ENCODE measurements around the gene RMI2.
A peak's percentile ranks its signal among the peaks of the same experiment; 100 is the strongest.

Gene RMI2

DNA sequence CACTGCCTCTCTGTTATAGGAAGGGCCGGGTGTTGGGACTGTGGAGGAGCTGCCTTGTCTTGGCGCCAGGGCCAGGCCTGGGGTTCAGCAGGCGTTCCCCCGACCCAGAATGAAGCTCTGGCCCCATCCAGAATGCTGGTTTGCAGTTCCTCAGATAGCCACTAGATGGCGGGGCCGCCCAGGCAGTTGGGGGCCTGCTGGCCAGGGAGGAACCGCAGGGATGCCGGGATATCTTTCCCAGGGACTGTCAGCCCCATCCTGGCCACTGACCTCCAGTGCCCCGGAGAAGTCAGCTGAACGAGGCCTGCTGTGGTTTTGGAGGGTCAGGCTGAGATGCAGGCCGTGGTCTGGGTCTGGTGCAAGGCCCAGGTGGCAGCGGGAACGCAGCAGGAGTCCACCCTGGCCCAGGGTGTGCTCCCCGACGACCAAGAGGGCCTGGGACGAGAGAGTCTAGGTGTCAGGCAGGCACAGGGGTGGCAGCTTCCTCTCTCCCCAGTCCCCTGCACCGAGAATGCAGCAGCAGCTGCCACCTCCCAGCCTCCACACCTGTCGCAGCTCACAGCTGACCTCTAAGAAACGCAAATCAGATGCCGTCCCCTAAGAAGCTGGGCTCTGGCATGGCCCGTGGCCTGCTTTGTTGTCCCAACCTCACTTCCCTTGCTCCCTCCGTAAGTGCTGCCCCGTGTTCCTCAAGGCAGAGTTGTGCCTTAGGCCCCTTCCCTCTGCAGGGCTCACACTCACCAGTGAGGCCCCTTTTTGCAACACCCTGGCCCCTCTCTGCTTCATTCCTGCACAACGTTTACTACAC, 51.2 kb downstream of the RMI2 start:
- H3K79me2 ChIP-seq (ENCODE audit: insufficient read depth, low read length) = no peaks in the 10 kb centered on the region
- no peak overlapping the region for H3K9ac ChIP-seq (ENCODE audit: low read length)
- H2AFZ ChIP-seq (ENCODE audit: low read depth, low read length, severe bottlenecking) = no peak overlapping the region
- no peaks in the 10 kb centered on the region for H3K36me3 ChIP-seq (ENCODE audit: low read length)
- no peak overlapping the region for H3K4me3 ChIP-seq (ENCODE audit: insufficient read depth, low read length, poor library complexity, severe bottlenecking)
- no peaks in the 10 kb centered on the region for H3F3A ChIP-seq (ENCODE audit: insufficient read depth)
- H3K27me3 ChIP-seq (ENCODE audit: low read length) = no peaks in the 10 kb centered on the region
- no peak overlapping the region for H3K27ac ChIP-seq (ENCODE audit: low read depth, low read length)
- TF ChIP-seq, protein P1, sequence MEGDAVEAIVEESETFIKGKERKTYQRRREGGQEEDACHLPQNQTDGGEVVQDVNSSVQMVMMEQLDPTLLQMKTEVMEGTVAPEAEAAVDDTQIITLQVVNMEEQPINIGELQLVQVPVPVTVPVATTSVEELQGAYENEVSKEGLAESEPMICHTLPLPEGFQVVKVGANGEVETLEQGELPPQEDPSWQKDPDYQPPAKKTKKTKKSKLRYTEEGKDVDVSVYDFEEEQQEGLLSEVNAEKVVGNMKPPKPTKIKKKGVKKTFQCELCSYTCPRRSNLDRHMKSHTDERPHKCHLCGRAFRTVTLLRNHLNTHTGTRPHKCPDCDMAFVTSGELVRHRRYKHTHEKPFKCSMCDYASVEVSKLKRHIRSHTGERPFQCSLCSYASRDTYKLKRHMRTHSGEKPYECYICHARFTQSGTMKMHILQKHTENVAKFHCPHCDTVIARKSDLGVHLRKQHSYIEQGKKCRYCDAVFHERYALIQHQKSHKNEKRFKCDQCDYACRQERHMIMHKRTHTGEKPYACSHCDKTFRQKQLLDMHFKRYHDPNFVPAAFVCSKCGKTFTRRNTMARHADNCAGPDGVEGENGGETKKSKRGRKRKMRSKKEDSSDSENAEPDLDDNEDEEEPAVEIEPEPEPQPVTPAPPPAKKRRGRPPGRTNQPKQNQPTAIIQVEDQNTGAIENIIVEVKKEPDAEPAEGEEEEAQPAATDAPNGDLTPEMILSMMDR (IDR thresholded peaks at IDR 0.05; ENCODE audit: insufficient read depth, low read length, poor library complexity, severe bottlenecking) = peak; percentile 92
- TF ChIP-seq EZH2phosphoT487 (conservative IDR thresholded peaks at IDR 0.05; ENCODE audit: low read length) = no peak
- H4K20me1 ChIP-seq (ENCODE audit: low read depth, low read length) = no peaks in the 10 kb centered on the region
- H3K4me2 ChIP-seq (ENCODE audit: low read depth, low read length, poor library complexity, severe bottlenecking) = no peak overlapping the region
- H3K9me3 ChIP-seq (ENCODE audit: insufficient read depth, low read length) = no peaks in the 10 kb centered on the region
- H3K9me2 ChIP-seq (replicated peaks; ENCODE audit: insufficient read depth, low read length) = no peaks in the 10 kb centered on the region

GRCh38 chr16:11398136-11398535, 52.9 kb downstream of the RMI2 start:
- no peaks in the 10 kb centered on the region for H3K36me3 ChIP-seq (ENCODE audit: low read length)
- no peak overlapping the region for H3K27ac ChIP-seq (ENCODE audit: low read depth, low read length)
- TF ChIP-seq, protein P1 (IDR thresholded peaks at IDR 0.05; ENCODE audit: insufficient read depth, low read length, poor library complexity, severe bottlenecking) = no peak
- no peaks in the 10 kb centered on the region for H4K20me1 ChIP-seq (ENCODE audit: low read depth, low read length)
- H3K9me3 ChIP-seq (ENCODE audit: insufficient read depth, low read length) = no peaks in the 10 kb centered on the region
- H3K4me2 ChIP-seq (ENCODE audit: low read depth, low read length, poor library complexity, severe bottlenecking) = no peak overlapping the region
- no peaks in the 10 kb centered on the region for H3K27me3 ChIP-seq (ENCODE audit: low read length)
- no peaks in the 10 kb centered on the region for H3K79me2 ChIP-seq (ENCODE audit: insufficient read depth, low read length)
- H2AFZ ChIP-seq (ENCODE audit: low read depth, low read length, severe bottlenecking) = no peak overlapping the region
- no peaks in the 10 kb centered on the region for H3K9me2 ChIP-seq (replicated peaks; ENCODE audit: insufficient read depth, low read length)
- no peak overlapping the region for H3K9ac ChIP-seq (ENCODE audit: low read length)
- H3F3A ChIP-seq (ENCODE audit: insufficient read depth) = no peaks in the 10 kb centered on the region
- no peak overlapping the region for H3K4me3 ChIP-seq (ENCODE audit: insufficient read depth, low read length, poor library complexity, severe bottlenecking)

GRCh38 chr16:11398851-11399250, 53.6 kb downstream of the RMI2 start:
- Histone ChIP-seq H3K9ac (ENCODE audit: low read length) (no peak overlapping the region), H3K36me3 (ENCODE audit: low read length) (no peaks in the 10 kb centered on the region), H3K27me3 (ENCODE audit: low read length) (no peaks in the 10 kb centered on the region), H3K27ac (ENCODE audit: low read depth, low read length) (no peak overlapping the region), H3F3A (ENCODE audit: insufficient read depth) (no peaks in the 10 kb centered on the region), H2AFZ (ENCODE audit: low read depth, low read length, severe bottlenecking) (no peak overlapping the region), H3K79me2 (ENCODE audit: insufficient read depth, low read length) (no peaks in the 10 kb centered on the region), H3K9me2 (replicated peaks; ENCODE audit: insufficient read depth, low read length) (no peaks in the 10 kb centered on the region), H3K9me3 (ENCODE audit: insufficient read depth, low read length) (no peaks in the 10 kb centered on the region), H3K4me3 (ENCODE audit: insufficient read depth, low read length, poor library complexity, severe bottlenecking) (no peak overlapping the region), H4K20me1 (ENCODE audit: low read depth, low read length) (no peaks in the 10 kb centered on the region), H3K4me2 (ENCODE audit: low read depth, low read length, poor library complexity, severe bottlenecking) (no peak overlapping the region)
- TF ChIP-seq EZH2phosphoT487 (conservative IDR thresholded peaks at IDR 0.05; ENCODE audit: low read length) = no peak
- TF ChIP-seq, protein P1 (IDR thresholded peaks at IDR 0.05; ENCODE audit: insufficient read depth, low read length, poor library complexity, severe bottlenecking) = no peak

Data from SU-DHL-6 (cell line).